ENCODE results near the gene MTAP.

Gene MTAP

GRCh38 chr9:21968331-21969010, 166.0 kb downstream of the MTAP start:
- no peak overlapping the region for H3K4me3 ChIP-seq (replicated peaks; ENCODE audit: low read depth, low read length)
- DNase-seq (ENCODE audit: low read depth), result no peak
- no peak for TF ChIP-seq CTCF (IDR thresholded peaks at IDR 0.05; ENCODE audit: low read length, missing control alignments)

- no peak overlapping the region for H3K4me3 ChIP-seq (replicated peaks; ENCODE audit: low read depth, low read length)
- no peak for DNase-seq (ENCODE audit: low read depth)
- no peak for TF ChIP-seq CTCF (IDR thresholded peaks at IDR 0.05; ENCODE audit: low read length, missing control alignments)
Observed at GRCh38 chr9:21969011-21969940, 166.8 kb downstream of the MTAP start.

- no peak for DNase-seq (ENCODE audit: low read depth)
- H3K4me3 ChIP-seq (replicated peaks; ENCODE audit: low read depth, low read length), result no peak overlapping the region
- TF ChIP-seq CTCF (IDR thresholded peaks at IDR 0.05; ENCODE audit: low read length, missing control alignments), result no peak
Observed at GRCh38 chr9:21969951-21970799, 167.7 kb downstream of the MTAP start.

GRCh38 chr9:21970800-21971640, 168.6 kb downstream of the MTAP start:
- TF ChIP-seq CTCF (IDR thresholded peaks at IDR 0.05; ENCODE audit: low read length, missing control alignments), result no peak
- H3K4me3 ChIP-seq (replicated peaks; ENCODE audit: low read depth, low read length), result no peak overlapping the region
- no peak for DNase-seq (ENCODE audit: low read depth)

GRCh38 chr9:21972361-21972760, 169.9 kb downstream of the MTAP start:
- DNase-seq (ENCODE audit: low read depth), result no peak
- TF ChIP-seq CTCF (IDR thresholded peaks at IDR 0.05; ENCODE audit: low read length, missing control alignments), result no peak
- H3K4me3 ChIP-seq (replicated peaks; ENCODE audit: low read depth, low read length), result no peak overlapping the region

- DNase-seq (ENCODE audit: low read depth), result no peak
- H3K4me3 ChIP-seq (replicated peaks; ENCODE audit: low read depth, low read length), result peak overlapping the region; percentile 62
- no peak for TF ChIP-seq CTCF (IDR thresholded peaks at IDR 0.05; ENCODE audit: low read length, missing control alignments)
Observed at GRCh38 chr9:21974343-21974721, 171.9 kb downstream of the MTAP start.

Data from fibroblast of pulmonary artery (primary cell).